Neural cell (in vitro differentiated cells): ENCODE measurements around the gene PLEKHM3. TPM values are rescaled to one million over a fixed set of nuclear protein-coding genes. Genes with fewer than 3 reads are reported as not detected.
"Not testable (repeated sequence)": the region's sequence is repeated elsewhere in the genome, so short reads cannot be mapped to it uniquely, and the experiment has no call there.

Experiments used
- H2AFZ ChIP-seq: fragments of 200-600, 300-800 bp; sonication (generic), shearing (Covaris generic); 2 replicates; pipeline ENCODE4 v1.6.0; 2014; ENCODE audit warnings: low read depth, mild to moderate bottlenecking, antibody characterized with exemption, low read length, moderate library complexity
- H3F3A ChIP-seq: fragments of 200-600 bp; shearing (Covaris generic); 2 replicates; pipeline ENCODE4 v1.6.1; 2016; ENCODE audit warnings: mild to moderate bottlenecking, moderate library complexity, mixed read lengths, antibody characterized with exemption, low read length; ENCODE audit not compliant: insufficient read depth, poor library complexity, severe bottlenecking
- H3K27ac ChIP-seq: fragments of 200-600, 300-800 bp; sonication (generic), shearing (Covaris generic); 2 replicates; pipeline ENCODE4 v1.5.1; 2014; ENCODE audit warnings: mild to moderate bottlenecking, low read length, moderate library complexity
- H3K27me3 ChIP-seq: fragments of 300-800, 200-600 bp; sonication (generic), shearing (Covaris generic); 2 replicates; pipeline ENCODE4 v1.6.0; 2014; ENCODE audit warnings: mild to moderate bottlenecking, low read depth, low read length, moderate library complexity; ENCODE audit not compliant: insufficient read depth
- H3K36me3 ChIP-seq: fragments of 300-800, 200-600 bp; sonication (generic), shearing (Covaris generic); 2 replicates; pipeline ENCODE4 v1.5.1; 2014; ENCODE audit warnings: mild to moderate bottlenecking, antibody characterized with exemption, low read length, moderate library complexity; ENCODE audit not compliant: insufficient read depth
- H3K4me2 ChIP-seq: fragments of 300-800, 200-600 bp; sonication (generic), shearing (Covaris generic); 2 replicates; pipeline ENCODE4 v1.6.0; 2014; ENCODE audit warnings: mild to moderate bottlenecking, low read length
- H3K4me3 ChIP-seq: fragments of 300-800, 200-600 bp; sonication (generic), shearing (Covaris generic); 2 replicates; pipeline ENCODE4 v1.5.1; 2014; ENCODE audit warnings: mild to moderate bottlenecking, low read length, moderate library complexity
- H3K79me2 ChIP-seq: fragments of 200-600 bp; shearing (Covaris generic); replicated peaks from 2 replicates; pipeline ENCODE4 v1.6.0; 2014; ENCODE audit warnings: mild to moderate bottlenecking, low read length, moderate library complexity; ENCODE audit not compliant: insufficient read depth
- H3K9ac ChIP-seq: fragments of 300-800, 200-600 bp; sonication (generic), shearing (Covaris generic); 2 replicates; pipeline ENCODE4 v1.6.1; 2016; ENCODE audit warnings: mild to moderate bottlenecking, low read length, mixed read lengths
- H3K9me2 ChIP-seq: fragments of 200-600 bp; shearing (Covaris generic); 2 replicates; pipeline ENCODE4 v1.6.1; 2016; ENCODE audit warnings: mild to moderate bottlenecking, low read length, mixed read lengths; ENCODE audit not compliant: insufficient read depth
- H3K9me3 ChIP-seq: fragments of 200-600, 300-800 bp; sonication (generic), shearing (Covaris generic); 2 replicates; pipeline ENCODE4 v1.6.1; 2016; ENCODE audit warnings: mild to moderate bottlenecking, mixed run types, low read length, moderate library complexity, mixed read lengths
- H4K20me1 ChIP-seq: fragments of 200-600 bp; shearing (Covaris generic); 2 replicates; pipeline ENCODE4 v1.6.1; 2016; ENCODE audit warnings: mild to moderate bottlenecking, mixed run types; ENCODE audit not compliant: insufficient read depth
- CTCF ChIP-seq: fragments of 450-650 bp; IDR thresholded peaks from 2 replicates; pipeline ENCODE4 v1.5.1; 2014; ENCODE audit warnings: antibody characterized with exemption, mild to moderate bottlenecking, moderate library complexity; ENCODE audit not compliant: poor library complexity, severe bottlenecking
- EP300 ChIP-seq: fragments of 450-650 bp; conservative IDR thresholded peaks from 2 replicates; pipeline ENCODE4 v1.6.1; 2014; ENCODE audit warnings: antibody characterized with exemption, mild to moderate bottlenecking, moderate library complexity; ENCODE audit not compliant: poor library complexity, severe bottlenecking
- EZH2 ChIP-seq: fragments of 200-600, 300-800 bp; shearing (Covaris generic), sonication (generic); IDR thresholded peaks from 2 replicates; pipeline ENCODE4 v1.6.1; 2014; ENCODE audit warnings: antibody characterized with exemption, low read length, borderline replicate concordance, mild to moderate bottlenecking; ENCODE audit not compliant: insufficient read depth, poor library complexity, severe bottlenecking
- MXI1 ChIP-seq: fragments of 450-650 bp; conservative IDR thresholded peaks from 2 replicates; pipeline ENCODE4 v1.6.1; 2014; ENCODE audit warnings: antibody characterized with exemption, mild to moderate bottlenecking; ENCODE audit not compliant: poor library complexity, severe bottlenecking
- POLR2AphosphoS5 ChIP-seq: IDR thresholded peaks from 2 replicates; pipeline ENCODE4 v1.6.1; 2012
- RAD21 ChIP-seq: fragments of 450-650 bp; conservative IDR thresholded peaks from 2 replicates; pipeline ENCODE4 v1.6.1; 2014; ENCODE audit warnings: antibody characterized with exemption, mild to moderate bottlenecking, moderate library complexity
- REST ChIP-seq: IDR thresholded peaks from 2 replicates; pipeline ENCODE4 v1.6.1; 2012; ENCODE audit warnings: borderline replicate concordance
- SMC3 ChIP-seq: fragments of 450-650 bp; conservative IDR thresholded peaks from 2 replicates; pipeline ENCODE4 v1.6.1; 2014; ENCODE audit warnings: antibody characterized with exemption, mild to moderate bottlenecking, moderate library complexity; ENCODE audit not compliant: poor library complexity
- TAF1 ChIP-seq: IDR thresholded peaks from 2 replicates; pipeline ENCODE4 v1.6.1; 2012; ENCODE audit warnings: low read depth
- polyA plus RNA-seq: library from polyadenylated mRNA; depleted of rRNA; stranded (reverse); fragments of >200 nt; gene quantifications from 2 replicates; pipeline ENCODE4 v1.2.3, GENCODE V29; 2014

Gene PLEKHM3
- polyA plus RNA-seq, 1 donor from 2014 or later: 13.4 TPM

GRCh38 chr2:207950761-207951114, 74.6 kb downstream of the PLEKHM3 start:
- Histone ChIP-seq H2AFZ (no peak overlapping the region), H3K79me2 (no peaks in the 10 kb centered on the region), H3K27me3 (no peaks in the 10 kb centered on the region), H3K4me2 (no peak overlapping the region), H4K20me1 (no peaks in the 10 kb centered on the region), H3K27ac (no peak overlapping the region), H3K9me2 (no peaks in the 10 kb centered on the region), H3K4me3 (no peak overlapping the region), H3F3A (no peaks in the 10 kb centered on the region), H3K36me3 (no peaks in the 10 kb centered on the region), H3K9ac (no peak overlapping the region), H3K9me3 (no peaks in the 10 kb centered on the region)
- no peak for TF ChIP-seq SMC3
- no peak for TF ChIP-seq POLR2AphosphoS5
- TF ChIP-seq REST: no peak
- no peak for TF ChIP-seq CTCF
- no peak for TF ChIP-seq EP300
- no peak for TF ChIP-seq TAF1
- TF ChIP-seq EZH2: no peak
- TF ChIP-seq RAD21: no peak
- TF ChIP-seq MXI1: no peak

GRCh38 chr2:207950063-207950760, 75.1 kb downstream of the PLEKHM3 start:
- Histone ChIP-seq H3K4me2 (no peak overlapping the region), H2AFZ (no peak overlapping the region), H4K20me1 (no peaks in the 10 kb centered on the region), H3K27me3 (no peaks in the 10 kb centered on the region), H3K9me3 (no peaks in the 10 kb centered on the region), H3K79me2 (no peaks in the 10 kb centered on the region), H3K36me3 (no peaks in the 10 kb centered on the region), H3F3A (no peaks in the 10 kb centered on the region), H3K4me3 (no peak overlapping the region), H3K27ac (no peak overlapping the region), H3K9ac (no peak overlapping the region), H3K9me2 (no peaks in the 10 kb centered on the region)
- TF ChIP-seq EP300 (no peak), MXI1 (no peak), SMC3 (no peak), REST (no peak), POLR2AphosphoS5 (no peak), RAD21 (no peak), CTCF (no peak), TAF1 (no peak), EZH2 (no peak)

GRCh38 chr2:207949245-207949644, 76.1 kb downstream of the PLEKHM3 start:
- H3F3A ChIP-seq, H3K79me2 ChIP-seq, H2AFZ ChIP-seq, H3K9me3 ChIP-seq, H3K27me3 ChIP-seq, H3K9ac ChIP-seq, H4K20me1 ChIP-seq, H3K27ac ChIP-seq, H3K36me3 ChIP-seq, H3K4me2 ChIP-seq, H3K4me3 ChIP-seq, H3K9me2 ChIP-seq: not testable (repeated sequence)
